Hindlimb muscle (tissue), 1 donor: ENCODE measurements around the gene LPAR4. TPM values are rescaled to one million over a fixed set of nuclear protein-coding genes. Genes with fewer than 3 reads are reported as not detected.
"Not testable (repeated sequence)": the region's sequence is repeated elsewhere in the genome, so short reads cannot be mapped to it uniquely, and the experiment has no call there.

Source experiments
- DNase-seq: peaks from one replicate; pipeline ENCODE4 v3.0.0-alpha.2; 2013
- polyA plus RNA-seq: library from polyadenylated mRNA; unstranded; fragments of 120-200 nt; gene quantifications from one replicate; pipeline ENCODE4 v1.2.1, GENCODE V29; 2013; ENCODE audit not compliant: insufficient read length

LPAR4 gene
- 39.1 TPM for polyA plus RNA-seq

- DNase-seq, result peak; percentile 62
Measured at GRCh38 chrX:78747489-78747888, at the start of gene LPAR4. TSS of gene LPAR4 (plus strand) at chrX:78747720. CDS start at chrX:78754870, 7,150 bp downstream.

- no peak for DNase-seq
Measured at GRCh38 chrX:78706071-78706470, 41.4 kb upstream of the LPAR4 start.

- DNase-seq, result peak; percentile 38
Measured at GRCh38 chrX:78708262-78708661, 39.3 kb upstream of the LPAR4 start.

GRCh38 chrX:78708816-78709215, 38.7 kb upstream of the LPAR4 start:
- peak; percentile 72 for DNase-seq

GRCh38 chrX:78710171-78710570, 37.3 kb upstream of the LPAR4 start:
- DNase-seq, result no peak

GRCh38 chrX:78712336-78712735, 35.2 kb upstream of the LPAR4 start:
- no peak for DNase-seq

GRCh38 chrX:78725287-78725686, 22.2 kb upstream of the LPAR4 start:
- no peak for DNase-seq

- no peak for DNase-seq
Measured at GRCh38 chrX:78746496-78746895, 1.0 kb upstream of the LPAR4 start.

GRCh38 chrX:78747971-78748370, 451 bp downstream of the LPAR4 start:
- no peak for DNase-seq

- DNase-seq, result no peak
Measured at GRCh38 chrX:78748846-78749245, 1.3 kb downstream of the LPAR4 start.

GRCh38 chrX:78753571-78753970, 6.1 kb downstream of the LPAR4 start:
- DNase-seq, result no peak

GRCh38 chrX:78754917-78755316, 7.4 kb downstream of the LPAR4 start:
- DNase-seq, result no peak

GRCh38 chrX:78759081-78759480, 11.6 kb downstream of the LPAR4 start:
- no peak for DNase-seq

GRCh38 chrX:78769101-78769755, 21.7 kb downstream of the LPAR4 start:
- DNase-seq, result no peak

- no peak for DNase-seq
Measured at GRCh38 chrX:78769946-78770345, 22.4 kb downstream of the LPAR4 start.

GRCh38 chrX:78796916-78797315, 49.4 kb downstream of the LPAR4 start:
- no peak for DNase-seq

GRCh38 chrX:78800114-78800513, 52.6 kb downstream of the LPAR4 start:
- DNase-seq, result no peak

GRCh38 chrX:78800694-78801093, 53.2 kb downstream of the LPAR4 start:
- DNase-seq, result no peak

- no peak for DNase-seq
Measured at GRCh38 chrX:78801522-78801921, 54.0 kb downstream of the LPAR4 start.

GRCh38 chrX:78802526-78802925, 55.0 kb downstream of the LPAR4 start:
- not testable (repeated sequence) for DNase-seq

Other genes starting within 250 kb of the LPAR4 start
- 0.99 TPM for gene RTL3, start 88.4 kb upstream of the LPAR4 start, polyA plus RNA-seq
- 0.54 TPM for gene P2RY10, start 197.7 kb downstream of the LPAR4 start, polyA plus RNA-seq